H1 (cell line): ENCODE results near the gene GPR35. TPM values are rescaled to one million over a fixed set of nuclear protein-coding genes. Genes with fewer than 3 reads are reported as not detected.

ENCODE experiments used
- CTCF ChIA-PET: fragments of 300-600 bp; sonication (Branson Sonifier 250); formaldehyde crosslinking; loops from one replicate; lab custom pipeline; 2021; ENCODE audit not compliant: partially characterized antibody; lab: Charles Lee
- POLR2A ChIA-PET: fragments of 300-600 bp; sonication (Branson Sonifier 250); formaldehyde crosslinking; loops from one replicate; lab custom pipeline; 2021; ENCODE audit warnings: inconsistent platforms; ENCODE audit not compliant: partially characterized antibody; lab: Charles Lee
- DNase-seq, 2 experiments: peaks; one replicate each; pipeline versions ENCODE4 v3.0.0 to v3.0.0-alpha.2; 2010 to 2022; ENCODE audit warnings: low spot score in 2 of 2, low read depth in 1 of 2, mixed read lengths in 1 of 2
- FAIRE-seq: peaks from 2 replicates; lab custom pipeline; 2011; peaks lifted over from hg19 to GRCh38; lab: Jason Lieb, UNC
- H2AFZ ChIP-seq: 2 replicates; pipeline ENCODE4 v1.8.1; 2012; ENCODE audit warnings: low read length, inconsistent platforms
- H2AK5ac ChIP-seq: 2 replicates; pipeline ENCODE4 v1.6.1; 2013; ENCODE audit warnings: low read depth, low read length
- H2BK120ac ChIP-seq: replicated peaks from 2 replicates; pipeline ENCODE3; 2013; ENCODE audit warnings: low read depth, low read length, inconsistent platforms
- H2BK12ac ChIP-seq: 2 replicates; pipeline ENCODE4 v1.6.1; 2013; ENCODE audit warnings: low read depth, low read length
- H2BK15ac ChIP-seq: 2 replicates; pipeline ENCODE4 v1.6.1; 2013; ENCODE audit warnings: low read length
- H2BK20ac ChIP-seq: 2 replicates; pipeline ENCODE4 v1.6.1; 2013; ENCODE audit warnings: low read length
- H2BK5ac ChIP-seq: 2 replicates; pipeline ENCODE4 v1.6.1; 2013; ENCODE audit warnings: low read depth, low read length
- H3K14ac ChIP-seq: 2 replicates; pipeline ENCODE4 v1.6.1; 2013; ENCODE audit warnings: inconsistent platforms; ENCODE audit not compliant: insufficient read length
- H3K18ac ChIP-seq: 2 replicates; pipeline ENCODE4 v1.6.1; 2013; ENCODE audit warnings: low read length; ENCODE audit errors: extremely low read depth
- H3K23ac ChIP-seq: 2 replicates; pipeline ENCODE4 v1.6.1; 2013; ENCODE audit warnings: inconsistent platforms; ENCODE audit not compliant: insufficient read length
- H3K23me2 ChIP-seq: 2 replicates; pipeline ENCODE4 v1.6.1; 2013; ENCODE audit warnings: low read depth, low read length
- H3K27ac ChIP-seq: 2 replicates; pipeline ENCODE4 v1.6.1; 2011; ENCODE audit warnings: low read depth, low read length, inconsistent platforms
- H3K27me3 ChIP-seq, 4 experiments: replicated peaks in 1 of 4; 1 replicate in 1 of 4; 2 replicates in 3 of 4; pipeline versions ENCODE4 v1.6.1 to v1.8.1; 2011 to 2013; ENCODE audit warnings: low read length in 3 of 4, mild to moderate bottlenecking in 3 of 4, inconsistent platforms in 2 of 4, mixed read lengths in 2 of 4, moderate library complexity in 1 of 4; ENCODE audit not compliant: control insufficient read depth in 3 of 4, insufficient read depth in 3 of 4; ENCODE audit errors: extremely low read depth in 1 of 4
- H3K36me3 ChIP-seq, 4 experiments: 2 replicates each; pipeline versions ENCODE4 v1.6.1 to v1.8.1; 2011 to 2013; ENCODE audit warnings: mild to moderate bottlenecking in 4 of 4, low read length in 3 of 4, moderate library complexity in 2 of 4, control low read depth in 1 of 4, inconsistent platforms in 1 of 4; ENCODE audit not compliant: insufficient read depth in 4 of 4, control insufficient read depth in 2 of 4
- H3K4ac ChIP-seq: replicated peaks from 2 replicates; pipeline ENCODE3; 2013; ENCODE audit warnings: low read length, low read depth, mixed read lengths, inconsistent platforms; ENCODE audit not compliant: insufficient read length
- H3K4me1 ChIP-seq, 4 experiments: replicated peaks in 1 of 4; 1 replicate in 1 of 4; 2 replicates in 3 of 4; pipeline versions ENCODE4 v1.6.1 to v1.8.1; 2011 to 2013; ENCODE audit warnings: low read length in 3 of 4, inconsistent platforms in 2 of 4, mixed read lengths in 1 of 4; ENCODE audit not compliant: insufficient read depth in 4 of 4, control insufficient read depth in 3 of 4
- H3K4me2 ChIP-seq, 2 experiments: 2 replicates each; pipeline versions ENCODE4 v1.6.1 to v1.8.1; 2011 to 2013; ENCODE audit warnings: low read depth in 2 of 2, low read length in 2 of 2, control low read depth in 1 of 2, inconsistent platforms in 1 of 2, mild to moderate bottlenecking in 1 of 2; ENCODE audit not compliant: insufficient read depth in 1 of 2
- H3K4me3 ChIP-seq, 4 experiments: fragments of 200-600, 300-600 bp in 1 of 4; sonication (generic), shearing (Covaris generic), sonication (Bioruptor Twin) in 1 of 4; 2 replicates each; pipeline versions ENCODE4 v1.5.1 to v1.8.1; 2011 to 2016; ENCODE audit warnings: low read length in 4 of 4, low read depth in 3 of 4, control low read depth in 2 of 4, inconsistent platforms in 2 of 4, mild to moderate bottlenecking in 2 of 4, mixed read lengths in 1 of 4, moderate library complexity in 1 of 4; ENCODE audit not compliant: insufficient read depth in 2 of 4; ENCODE audit errors: extremely low read depth in 1 of 4
- H3K56ac ChIP-seq: replicated peaks from 2 replicates; pipeline ENCODE3; 2013; ENCODE audit warnings: low read depth, mild to moderate bottlenecking, mixed read lengths, low read length, inconsistent platforms; ENCODE audit not compliant: insufficient read length
- H3K79me1 ChIP-seq: 2 replicates; pipeline ENCODE4 v1.6.1; 2013; ENCODE audit warnings: low read depth, low read length, control low read depth
- H3K79me2 ChIP-seq, 2 experiments: 2 replicates each; pipeline versions ENCODE4 v1.6.1 to v1.8.1; 2012 to 2013; ENCODE audit warnings: low read length in 2 of 2, mild to moderate bottlenecking in 2 of 2, inconsistent platforms in 1 of 2; ENCODE audit not compliant: insufficient read depth in 2 of 2, control insufficient read depth in 1 of 2
- H3K9ac ChIP-seq, 4 experiments: replicated peaks in 1 of 4; 1 replicate in 1 of 4; 2 replicates in 3 of 4; pipeline versions ENCODE4 v1.6.1 to v1.8.1; 2011 to 2013; ENCODE audit warnings: low read depth in 3 of 4, low read length in 3 of 4, control low read depth in 2 of 4, mild to moderate bottlenecking in 2 of 4, moderate library complexity in 2 of 4, inconsistent platforms in 1 of 4; ENCODE audit errors: extremely low read depth in 1 of 4
- H3K9me3 ChIP-seq, 2 experiments: 2 replicates each; pipeline versions ENCODE4 v1.6.1 to v1.8.1; 2012 to 2013; ENCODE audit warnings: mild to moderate bottlenecking in 2 of 2, moderate library complexity in 2 of 2, control low read depth in 1 of 2, inconsistent platforms in 1 of 2, low read depth in 1 of 2, low read length in 1 of 2, mixed read lengths in 1 of 2; ENCODE audit not compliant: insufficient read depth in 2 of 2
- H4K20me1 ChIP-seq, 2 experiments: replicated peaks in 1 of 2; 2 replicates each; pipeline versions ENCODE3 to v1.8.1; 2011 to 2013; ENCODE audit warnings: inconsistent platforms in 2 of 2, low read length in 2 of 2, mild to moderate bottlenecking in 1 of 2; ENCODE audit not compliant: insufficient read depth in 2 of 2, control insufficient read depth in 1 of 2
- H4K5ac ChIP-seq: 2 replicates; pipeline ENCODE4 v1.6.1; 2013; ENCODE audit warnings: low read length, low read depth, mixed read lengths, inconsistent platforms; ENCODE audit not compliant: insufficient read length
- H4K8ac ChIP-seq: 2 replicates; pipeline ENCODE4 v1.8.0; 2013; ENCODE audit warnings: mild to moderate bottlenecking, moderate library complexity, low read length, inconsistent platforms; ENCODE audit not compliant: insufficient read depth; ENCODE audit errors: extremely low read depth
- H4K91ac ChIP-seq: replicated peaks from 2 replicates; pipeline ENCODE3; 2013; ENCODE audit warnings: low read length, mixed read lengths, inconsistent platforms; ENCODE audit not compliant: insufficient read length
- CBX5 ChIP-seq: fragments of 300-800, 300-1000 bp; sonication (generic); IDR thresholded peaks from 2 replicates; pipeline ENCODE4 v1.7.1; 2016; ENCODE audit warnings: antibody characterized with exemption, low read length, low read depth
- HDAC2 ChIP-seq, 2 experiments: fragments of 300-600 bp in 1 of 2; sonication (generic) in 1 of 2; IDR thresholded peaks; 2 replicates each; pipeline ENCODE4 v1.6.1; 2011 to 2012; ENCODE audit warnings: low read depth in 2 of 2, low read length in 2 of 2, mild to moderate bottlenecking in 2 of 2, moderate library complexity in 2 of 2, borderline replicate concordance in 1 of 2, inconsistent platforms in 1 of 2
- SP4 ChIP-seq: IDR thresholded peaks from 2 replicates; pipeline ENCODE4 v1.6.1; 2012; ENCODE audit warnings: low read length, inconsistent platforms
- TEAD4 ChIP-seq: IDR thresholded peaks from 2 replicates; pipeline ENCODE4 v1.6.1; 2012; ENCODE audit warnings: low read depth, low read length, inconsistent platforms, mixed read lengths
- WGBS, 2 experiments: shearing (Covaris generic) in 1 of 2; methylation state at CpG; one replicate each; pipeline versions ENCODE4 v1.1.6 to v1.1.7; 2013 to 2015; ENCODE audit warnings: low lambda C conversion rate in 2 of 2, mixed read lengths in 2 of 2, inconsistent platforms in 1 of 2, low coverage in 1 of 2, missing lambda C conversion rate in 1 of 2; ENCODE audit not compliant: insufficient replicate concordance in 2 of 2, insufficient coverage in 1 of 2, insufficient read length in 1 of 2; ENCODE audit errors: extremely low coverage in 1 of 2, missing lambda C conversion rate in 1 of 2; 5-methylcytosine and 5-hydroxymethylcytosine counted together
- polyA plus RNA-seq, 7 experiments: library from polyadenylated mRNA; depleted of rRNA in 3 of 7; stranded (reverse) in 5 of 7; unstranded in 2 of 7; fragments of >200 nt in 5 of 7; fragments of 200-250 nt in 2 of 7; gene quantifications; 1 replicate in 5 of 7; 2 replicates in 1 of 7; 4 replicates in 1 of 7; pipeline versions ENCODE4 v1.2.1 to v1.2.3, GENCODE V29; 2011 to 2013; ENCODE audit warnings: missing spikeins in 2 of 7, mixed read lengths in 2 of 7
- total RNA-seq: library from RNA; stranded (reverse); fragmentation: NEBNext Ultra II Directional; extraction: Animal tissue kit (Norgen Biotek cat#: 25700); gene quantifications from 2 replicates; pipeline ENCODE4 v1.2.1, GENCODE V29; 2021

Gene GPR35
- total and polyA plus RNA-seq, 2 of the 8 experiments (the other 6 are each of a cell fraction or from before 2014, with no cell fraction given), result 0.47 TPM; not detected in 1

DNA sequence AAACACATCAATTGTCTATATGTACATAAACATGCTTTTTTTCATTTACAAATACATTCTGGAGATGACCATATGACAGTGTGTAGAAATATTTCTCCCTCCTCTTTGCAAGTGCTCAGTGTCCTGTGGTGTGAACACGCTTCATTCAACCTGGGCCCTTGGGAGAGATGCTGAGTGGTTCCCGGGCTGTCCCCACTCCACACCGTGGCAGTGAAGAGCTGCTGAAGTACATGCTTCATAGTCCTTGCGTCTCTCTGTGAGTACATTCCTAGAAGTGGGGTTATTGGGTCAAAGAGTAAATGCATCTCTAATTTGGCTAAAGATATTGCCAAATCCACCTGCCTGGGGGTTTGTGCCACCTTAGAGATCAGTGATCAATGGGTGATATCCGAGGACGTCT is 6.5 kb upstream of the GPR35 start:
- Histone ChIP-seq H3K4ac (no peak overlapping the region), H3K27ac (no peak overlapping the region), H3K4me2 (no peak overlapping the region), H3K23me2 (peaks cover 3% of the 10 kb centered on the region; the same call in 1 of the 2 replicates), H3K4me1 (peaks cover 0 to 3% (median 0%) of the 10 kb centered on the region in 4 experiments; a peak in 1 of 7 replicates), H2BK5ac (no peak overlapping the region), H2BK120ac (no peak overlapping the region), H3K79me1 (no peaks in the 10 kb centered on the region), H3K4me3 (no peak overlapping the region), H3K9ac (no peak overlapping the region), H3K79me2 (no peaks in the 10 kb centered on the region), H2BK20ac (no peak overlapping the region), H3K23ac (no peak overlapping the region), H3K56ac (no peak overlapping the region), H3K9me3 (peaks cover 35 to 36% of the 10 kb centered on the region in 2 experiments), H3K14ac (no peak overlapping the region), H2BK15ac (no peak overlapping the region), H4K20me1 (no peaks in the 10 kb centered on the region), H3K36me3 (no peaks in the 10 kb centered on the region), H4K91ac (no peak overlapping the region), H2AK5ac (no peak overlapping the region), H2AFZ (no peak overlapping the region), H2BK12ac (no peak overlapping the region), H4K5ac (no peak overlapping the region), H4K8ac (no peak overlapping the region), H3K27me3 (no peaks in the 10 kb centered on the region), H3K18ac (no peak overlapping the region)
- DNase-seq, result no peak
- 95% methylated on average over 6 of the region's 6 CpGs; no CpG with 5 or more reads in 1 of the 2 experiments for WGBS, 2 experiments
- ChIA-PET CTCF (interaction anchor here (1.0 kb wide), 1 partner anchor 15 kb away, joined by 3 read pairs; no protein-coding TSS in a partner anchor), POLR2A (no interaction called here)
- no peak for FAIRE-seq
- TF ChIP-seq CBX5 (no peak), SP4 (no peak), HDAC2 (IDR thresholded peaks at IDR 0.05; ENCODE audit: borderline replicate concordance in 1 of 2, low read depth in 2 of 2, low read length in 2 of 2) (no peak), TEAD4 (no peak)
